Liver (tissue), 9 donors: ENCODE data around the gene EWSR1. TPM values are rescaled to one million over a fixed set of nuclear protein-coding genes. Genes with fewer than 3 reads are reported as not detected.
"Not testable (repeated sequence)": the region's sequence is repeated elsewhere in the genome, so short reads cannot be mapped to it uniquely, and the experiment has no call there.

ENCODE experiments used
- DNase-seq: peaks from one replicate; pipeline ENCODE4 v3.0.0-alpha.2; 2017; ENCODE audit warnings: low spot score
- H3K27ac ChIP-seq, 2 donors: one replicate each; pipeline ENCODE4 v1.7.0; 2013; ENCODE audit warnings: inconsistent platforms in 2 of 2, low read length in 2 of 2, control low read depth in 1 of 2, low read depth in 1 of 2, mild to moderate bottlenecking in 1 of 2
- H3K27me3 ChIP-seq, 4 donors: one replicate each; pipeline versions ENCODE4 v1.6.1 to v1.7.0; 2013; ENCODE audit warnings: low read length in 3 of 4, inconsistent platforms in 1 of 4, mild to moderate bottlenecking in 1 of 4, moderate library complexity in 1 of 4; ENCODE audit not compliant: control insufficient read depth in 4 of 4, insufficient read depth in 4 of 4
- H3K36me3 ChIP-seq, 4 donors: one replicate each; pipeline versions ENCODE4 v1.6.1 to v1.7.0; 2013; ENCODE audit warnings: low read length in 3 of 4, mild to moderate bottlenecking in 3 of 4, low read depth in 1 of 4, moderate library complexity in 1 of 4; ENCODE audit not compliant: control insufficient read depth in 4 of 4, insufficient read depth in 3 of 4
- H3K4me1 ChIP-seq, 4 donors: one replicate each; pipeline versions ENCODE4 v1.6.1 to v1.7.0; 2013; ENCODE audit warnings: low read length in 3 of 4, mild to moderate bottlenecking in 3 of 4, moderate library complexity in 1 of 4; ENCODE audit not compliant: control insufficient read depth in 4 of 4, insufficient read depth in 4 of 4
- H3K4me3 ChIP-seq, 3 donors: one replicate each; pipeline versions ENCODE4 v1.6.1 to v1.7.0; 2013; ENCODE audit warnings: low read length in 3 of 3, control low read depth in 1 of 3, low read depth in 1 of 3, mild to moderate bottlenecking in 1 of 3
- H3K9ac ChIP-seq, 2 donors: one replicate each; pipeline ENCODE4 v1.7.0; 2013; ENCODE audit warnings: low read length in 2 of 2, mild to moderate bottlenecking in 2 of 2, moderate library complexity in 2 of 2, control low read depth in 1 of 2, low read depth in 1 of 2
- H3K9me3 ChIP-seq, 4 donors: one replicate each; pipeline versions ENCODE4 v1.6.1 to v1.7.0; 2013; ENCODE audit warnings: low read length in 3 of 4; ENCODE audit not compliant: control insufficient read depth in 4 of 4
- ATF3 ChIP-seq: IDR thresholded peaks from 2 replicates; pipeline ENCODE4 v1.6.1; 2016; ENCODE audit warnings: antibody characterized with exemption
- EGR1 ChIP-seq, 2 donors: IDR thresholded peaks; 2 replicates each; pipeline ENCODE4 v1.6.1; 2016 to 2018; ENCODE audit warnings: antibody characterized with exemption in 2 of 2, low read depth in 2 of 2
- FOXA2 ChIP-seq: IDR thresholded peaks from 2 replicates; pipeline ENCODE4 v1.6.1; 2016; ENCODE audit warnings: antibody characterized with exemption
- GABPA ChIP-seq, 2 donors: IDR thresholded peaks in 1 of 2; conservative IDR thresholded peaks in 1 of 2; 2 replicates each; pipeline ENCODE4 v1.6.1; 2016; ENCODE audit warnings: antibody characterized with exemption in 2 of 2, mild to moderate bottlenecking in 1 of 2, moderate library complexity in 1 of 2
- HNF4A ChIP-seq, 2 donors: conservative IDR thresholded peaks; 2 replicates each; pipeline ENCODE4 v1.6.1; 2016; ENCODE audit warnings: antibody characterized with exemption in 2 of 2, mild to moderate bottlenecking in 2 of 2
- JUND ChIP-seq, 2 donors: IDR thresholded peaks; 2 replicates each; pipeline ENCODE4 v1.6.1; 2016; ENCODE audit warnings: antibody characterized with exemption in 2 of 2
- MAX ChIP-seq: IDR thresholded peaks from 2 replicates; pipeline ENCODE4 v1.6.1; 2016; ENCODE audit warnings: antibody characterized with exemption
- NR2F2 ChIP-seq: IDR thresholded peaks from 2 replicates; pipeline ENCODE4 v1.6.1; 2016; ENCODE audit warnings: antibody characterized with exemption
- RAD21 ChIP-seq, 2 donors: IDR thresholded peaks; 2 replicates each; pipeline ENCODE4 v1.6.1; 2016; ENCODE audit warnings: antibody characterized with exemption in 2 of 2, mild to moderate bottlenecking in 2 of 2
- REST ChIP-seq: IDR thresholded peaks from 2 replicates; pipeline ENCODE4 v1.6.1; 2016; ENCODE audit warnings: antibody characterized with exemption, mild to moderate bottlenecking
- RXRA ChIP-seq, 2 donors: IDR thresholded peaks; 2 replicates each; pipeline ENCODE4 v1.6.1; 2017 to 2018; ENCODE audit warnings: antibody characterized with exemption in 2 of 2, mild to moderate bottlenecking in 1 of 2
- SP1 ChIP-seq: IDR thresholded peaks from 2 replicates; pipeline ENCODE4 v1.6.1; 2018; ENCODE audit warnings: antibody characterized with exemption, mild to moderate bottlenecking
- TAF1 ChIP-seq: conservative IDR thresholded peaks from 2 replicates; pipeline ENCODE4 v1.6.1; 2016; ENCODE audit warnings: antibody characterized with exemption, mild to moderate bottlenecking
- YY1 ChIP-seq: IDR thresholded peaks from 2 replicates; pipeline ENCODE4 v1.6.1; 2016; ENCODE audit warnings: antibody characterized with exemption, mild to moderate bottlenecking
- WGBS: extraction: QIAGEN DNeasy Blood & Tissue Kit; methylation state at CpG from one replicate; pipeline ENCODE4 v1.1.7; 2013; 5-methylcytosine and 5-hydroxymethylcytosine counted together
- polyA plus RNA-seq, 2 donors: library from polyadenylated mRNA; stranded (reverse) in 1 of 2; unstranded in 1 of 2; fragments of 200-250 nt in 1 of 2; fragments of >200 nt in 1 of 2; fragmentation: Nextera tagmentation in 1 of 2; extraction: Ambion mirVana in 1 of 2; gene quantifications; one replicate each; pipeline versions ENCODE4 v1.2.1 to v1.2.3, GENCODE V29; 2013 to 2015
- total RNA-seq, 2 donors: library from RNA; depleted of rRNA; stranded (reverse); fragments of >200 nt; gene quantifications; one replicate each; pipeline ENCODE4 v1.2.3, GENCODE V29; 2014
- TF ChIP-seq, protein P1 (sequence below): fragments of 150-350 bp; IDR thresholded peaks from 2 replicates; pipeline ENCODE4 v1.5.1; 2017; ENCODE audit warnings: improper control_type of control experiment, low read depth, low read length; ENCODE audit not compliant: missing input control
- donor health status: healthy.
- donor health status: healthy.
- donor health status: healthy.
- donor health status: healthy.
- donor health status: healthy.

Gene EWSR1
- total and polyA plus RNA-seq, 4 donors, result 64.8 to 134 (median 78.3) TPM

- Histone ChIP-seq H3K9ac (no peak overlapping the region), H3K9me3 (no peaks in the 10 kb centered on the region), H3K27me3 (no peaks in the 10 kb centered on the region), H3K36me3 (no peaks in the 10 kb centered on the region), H3K27ac (no peak overlapping the region), H3K4me1 (peaks cover 0 to 27% (median 19%) of the 10 kb centered on the region in 4 donors), H3K4me3 (no peak overlapping the region)
- 91% methylated on average over 11 of the region's 11 CpGs for WGBS
- TF ChIP-seq EGR1 (IDR thresholded peaks at IDR 0.05; ENCODE audit: low read depth in 2 of 2) (no peak), ATF3 (no peak), REST (no peak), MAX (no peak), TAF1 (no peak), JUND (IDR thresholded peaks at IDR 0.05) (no peak), YY1 (no peak), HNF4A (conservative IDR thresholded peaks at IDR 0.05) (no peak), RAD21 (IDR thresholded peaks at IDR 0.05) (no peak), RXRA (IDR thresholded peaks at IDR 0.05) (no peak), SP1 (no peak), NR2F2 (no peak), GABPA (IDR thresholded peaks at IDR 0.05 in 1 of 2, conservative IDR thresholded peaks at IDR 0.05 in 1 of 2) (no peak), FOXA2 (no peak)
- TF ChIP-seq, protein P1, sequence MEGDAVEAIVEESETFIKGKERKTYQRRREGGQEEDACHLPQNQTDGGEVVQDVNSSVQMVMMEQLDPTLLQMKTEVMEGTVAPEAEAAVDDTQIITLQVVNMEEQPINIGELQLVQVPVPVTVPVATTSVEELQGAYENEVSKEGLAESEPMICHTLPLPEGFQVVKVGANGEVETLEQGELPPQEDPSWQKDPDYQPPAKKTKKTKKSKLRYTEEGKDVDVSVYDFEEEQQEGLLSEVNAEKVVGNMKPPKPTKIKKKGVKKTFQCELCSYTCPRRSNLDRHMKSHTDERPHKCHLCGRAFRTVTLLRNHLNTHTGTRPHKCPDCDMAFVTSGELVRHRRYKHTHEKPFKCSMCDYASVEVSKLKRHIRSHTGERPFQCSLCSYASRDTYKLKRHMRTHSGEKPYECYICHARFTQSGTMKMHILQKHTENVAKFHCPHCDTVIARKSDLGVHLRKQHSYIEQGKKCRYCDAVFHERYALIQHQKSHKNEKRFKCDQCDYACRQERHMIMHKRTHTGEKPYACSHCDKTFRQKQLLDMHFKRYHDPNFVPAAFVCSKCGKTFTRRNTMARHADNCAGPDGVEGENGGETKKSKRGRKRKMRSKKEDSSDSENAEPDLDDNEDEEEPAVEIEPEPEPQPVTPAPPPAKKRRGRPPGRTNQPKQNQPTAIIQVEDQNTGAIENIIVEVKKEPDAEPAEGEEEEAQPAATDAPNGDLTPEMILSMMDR, result no peak
- no peak for DNase-seq
Measured at GRCh38 chr22:29218758-29219408, 49.2 kb upstream of the EWSR1 start.

DNA sequence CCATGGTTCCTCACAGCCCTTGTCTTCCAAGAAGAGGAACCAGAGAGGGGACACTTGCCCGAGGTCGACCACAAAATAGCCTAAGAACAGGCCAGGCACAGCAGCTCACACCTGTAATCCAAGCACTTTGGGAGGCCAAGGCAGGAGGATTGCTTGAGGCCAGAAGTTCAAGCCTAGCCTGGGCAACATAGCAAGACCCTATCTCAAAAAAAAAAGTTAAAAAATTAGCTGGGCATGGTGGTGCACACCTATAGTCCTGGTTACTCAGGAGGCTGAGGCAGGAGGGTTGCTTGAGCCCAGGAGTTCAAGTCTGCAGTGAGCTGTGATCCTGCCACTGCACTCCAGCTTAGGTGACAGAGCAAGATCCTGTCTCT lies 48.7 kb upstream of the EWSR1 start:
- not testable (repeated sequence) for H3K27me3 ChIP-seq, H3K27ac ChIP-seq, H3K4me3 ChIP-seq, H3K9ac ChIP-seq, H3K36me3 ChIP-seq, H3K9me3 ChIP-seq, DNase-seq
- H3K4me1 ChIP-seq, result peaks cover 0 to 27% (median 19%) of the 10 kb centered on the region in 4 donors
- 88% methylated on average over 2 of the region's 2 CpGs for WGBS
